HepG2 (cell line): ENCODE results near the gene FGGY. TPM values are rescaled to one million over a fixed set of nuclear protein-coding genes. Genes with fewer than 3 reads are reported as not detected.

Source experiments
- ATAC-seq: fragments of 200-7000 bp; cut with Tn5 transposase; 3 replicates; pipeline ENCODE4 v1.9.1; 2020; ENCODE audit warnings: mild to moderate bottlenecking, moderate library complexity
- BruUV-seq: library from RNA; stranded (reverse); fragments of 400-500 nt; replicated peaks from 2 replicates; lab custom pipeline; 2021; lab: Mats Ljungman, UMichigan
- CTCF ChIA-PET: fragments of 300-600 bp; formaldehyde crosslinking; extraction: SDS; loops from one replicate; lab custom pipeline; 2021; ENCODE audit warnings: low total read pairs, inconsistent platforms, low intra/inter-chr PET ratio; lab: Yijun Ruan, JAX
- POLR2A ChIA-PET: fragments of 350-600 bp; sonication (Branson Sonifier 250); formaldehyde crosslinking; loops from one replicate; lab custom pipeline; 2020; ENCODE audit warnings: antibody characterized with exemption, inconsistent platforms; lab: Yijun Ruan, JAX
- DNase-seq: peaks from one replicate; pipeline ENCODE4 v3.0.0-alpha.2; 2015; ENCODE audit warnings: low spot score
- FAIRE-seq: peaks from 3 replicates; lab custom pipeline; 2011; peaks lifted over from hg19 to GRCh38; lab: Jason Lieb, UNC
- H2AFZ ChIP-seq: one replicate; pipeline ENCODE4 v1.6.1; 2011; ENCODE audit warnings: low read length, inconsistent platforms
- H3K27ac ChIP-seq: fragments of 300-600 bp; 3 replicates; pipeline ENCODE4 v1.8.0; 2011; ENCODE audit warnings: mixed run types, mild to moderate bottlenecking, mixed read lengths, low read length, inconsistent platforms; ENCODE audit not compliant: insufficient read depth; ENCODE audit errors: extremely low read length
- H3K27me3 ChIP-seq, 2 experiments: fragments of 200-600 bp in 1 of 2; 2 replicates in 1 of 2; 3 replicates in 1 of 2; pipeline versions ENCODE4 v1.6.0 to v1.8.0; 2011; ENCODE audit warnings: low read length in 2 of 2, mild to moderate bottlenecking in 2 of 2, moderate library complexity in 2 of 2, inconsistent platforms in 1 of 2; ENCODE audit not compliant: insufficient read depth in 2 of 2, control insufficient read depth in 1 of 2
- H3K36me3 ChIP-seq, 2 experiments: fragments of 200-600 bp in 1 of 2; replicated peaks in 1 of 2; 2 replicates in 1 of 2; 3 replicates in 1 of 2; pipeline versions ENCODE4 v1.5.1 to v1.8.0; 2011; ENCODE audit warnings: low read length in 2 of 2, inconsistent platforms in 1 of 2; ENCODE audit not compliant: insufficient read depth in 2 of 2, control insufficient read depth in 1 of 2
- H3K4me1 ChIP-seq: 2 replicates; pipeline ENCODE4 v1.5.1; 2012; ENCODE audit warnings: low read length, inconsistent platforms; ENCODE audit not compliant: insufficient read depth
- H3K4me2 ChIP-seq: 2 replicates; pipeline ENCODE4 v1.6.0; 2011; ENCODE audit warnings: low read depth, low read length, inconsistent platforms
- H3K4me3 ChIP-seq, 3 experiments: fragments of 200-600 bp in 1 of 3; sonication (generic), shearing (Covaris generic) in 1 of 3; replicated peaks in 1 of 3; 2 replicates each; pipeline ENCODE4 v1.5.1; 2011 to 2016; ENCODE audit warnings: low read length in 3 of 3, inconsistent platforms in 2 of 3, low read depth in 2 of 3, mild to moderate bottlenecking in 2 of 3, control low read depth in 1 of 3, mixed read lengths in 1 of 3; ENCODE audit not compliant: insufficient read depth in 1 of 3
- H3K79me2 ChIP-seq: one replicate; pipeline ENCODE4 v1.6.1; 2011; ENCODE audit warnings: low read length, inconsistent platforms; ENCODE audit not compliant: insufficient read depth
- H3K9ac ChIP-seq: 2 replicates; pipeline ENCODE4 v1.6.0; 2011; ENCODE audit warnings: mild to moderate bottlenecking, low read depth, low read length, inconsistent platforms; ENCODE audit not compliant: insufficient read depth
- H3K9me3 ChIP-seq: 2 replicates; pipeline ENCODE4 v1.5.1; 2012; ENCODE audit warnings: mild to moderate bottlenecking, low read length
- H4K20me1 ChIP-seq: 2 replicates; pipeline ENCODE4 v1.6.0; 2011; ENCODE audit warnings: inconsistent platforms, mild to moderate bottlenecking, low read length, moderate library complexity; ENCODE audit not compliant: insufficient read depth
- LBX2 ChIP-seq: sonication (generic); formaldehyde crosslinking; IDR thresholded peaks from 2 replicates; pipeline ENCODE4 v1.5.0; 2020; ENCODE audit warnings: missing genetic modification reagents, mild to moderate bottlenecking, borderline replicate concordance
- SKIL ChIP-seq: sonication (generic); formaldehyde crosslinking; IDR thresholded peaks from 2 replicates; pipeline ENCODE4 v1.8.0; 2022; ENCODE audit warnings: missing genetic modification reagents, mild to moderate bottlenecking, moderate library complexity, borderline replicate concordance
- SMAD3 ChIP-seq: sonication (generic); formaldehyde crosslinking; IDR thresholded peaks from 2 replicates; pipeline ENCODE4 v1.4.0; 2020; ENCODE audit warnings: missing genetic modification reagents
- TEAD2 ChIP-seq: sonication (generic); formaldehyde crosslinking; IDR thresholded peaks from 2 replicates; pipeline ENCODE4 v1.9.0; 2021; ENCODE audit warnings: missing genetic modification reagents
- TRIM22 ChIP-seq: fragments of 450-650 bp; IDR thresholded peaks from 2 replicates; pipeline ENCODE4 v1.6.1; 2017
- ZNF207 ChIP-seq: fragments of 450-650 bp; IDR thresholded peaks from 2 replicates; pipeline ENCODE4 v1.6.1; 2016; ENCODE audit warnings: antibody characterized with exemption, borderline replicate concordance
- ZNF816 ChIP-seq: sonication (generic); formaldehyde crosslinking; IDR thresholded peaks from 2 replicates; pipeline ENCODE4 v1.8.0; 2022; ENCODE audit warnings: missing genetic modification reagents, mild to moderate bottlenecking, borderline replicate concordance
- WGBS: methylation state at CpG from one replicate; pipeline ENCODE4 v1.1.6; 2017; ENCODE audit warnings: low lambda C conversion rate; 5-methylcytosine and 5-hydroxymethylcytosine counted together
- in situ Hi-C: cut with HindIII; loops from 2 replicates; pipeline ENCODE4 v1.10.0; 2017; ENCODE audit warnings: low pct_unique_long_range_greater_than_20kb; ENCODE audit not compliant: extremely low pct_ligation_motif_present
- intact Hi-C: fragments of 100-400 bp; cut with micrococcal nuclease; formaldehyde crosslinking; loops from one replicate; pipeline ENCODE4 v1.10.0; 2022; ENCODE audit not compliant: unreplicated experiment
- polyA plus RNA-seq, 8 experiments: library from polyadenylated mRNA; depleted of rRNA in 3 of 8; stranded (reverse) in 7 of 8; unstranded in 1 of 8; fragments of >200 nt; fragmentation: Illumina TruSeq in 4 of 8; extraction: Trizol in 4 of 8; gene quantifications; 2 replicates each; pipeline versions ENCODE4 v1.2.1 to v1.2.3, GENCODE V29; 2011 to 2016; ENCODE audit warnings: low read depth in 4 of 8, missing spikeins in 1 of 8, mixed read lengths in 1 of 8; ENCODE audit not compliant: insufficient read depth in 1 of 8
- total RNA-seq, 5 experiments: library from RNA; depleted of rRNA; stranded (reverse); fragments of >200 nt; fragmentation: Illumina TruSeq; extraction: Trizol; gene quantifications; 2 replicates each; pipeline ENCODE4 v1.2.3, GENCODE V29; 2016; ENCODE audit warnings: low read depth in 1 of 5

FGGY gene
- total and polyA plus RNA-seq, 2 of the 13 experiments (the other 11 are each of a cell fraction or from before 2014, with no cell fraction given) = 15.7 to 27.5 TPM

GRCh38 chr1:59310549-59311250 is 13.8 kb downstream of the FGGY start:
- POLR2A ChIA-PET = no interaction called here
- no peaks in the 10 kb centered on the region for H3K79me2 ChIP-seq
- H3K27ac ChIP-seq = no peak overlapping the region
- H4K20me1 ChIP-seq = no peaks in the 10 kb centered on the region
- no peak for TF ChIP-seq SMAD3 (CRISPR knock-in tag)
- TF ChIP-seq ZNF816 = no peak
- no peak for TF ChIP-seq TRIM22
- no peak for TF ChIP-seq LBX2 (CRISPR knock-in tag)
- TF ChIP-seq SKIL (CRISPR knock-in tag) = no peak
- TF ChIP-seq ZNF207 = no peak
- no peak for TF ChIP-seq TEAD2
- TF ChIP-seq, all 625 proteins: peak for 0
- CTCF ChIA-PET = no interaction called here
- in situ Hi-C loops (no loop called here), intact Hi-C loops (no loop called here)
- no peak overlapping the region for H3K4me3 ChIP-seq
- H3K4me2 ChIP-seq = no peak overlapping the region
- DNase-seq (no peak), FAIRE-seq (no peak), ATAC-seq (no peak)
- no peaks in the 10 kb centered on the region for H3K27me3 ChIP-seq
- peaks cover 27% of the 10 kb centered on the region for H3K4me1 ChIP-seq
- no peaks in the 10 kb centered on the region for H3K9me3 ChIP-seq
- no TSS peak for BruUV-seq
- no peak overlapping the region for H3K9ac ChIP-seq
- WGBS = 96% methylated on average over 5 of the region's 5 CpGs
- no peaks in the 10 kb centered on the region for H3K36me3 ChIP-seq
- H2AFZ ChIP-seq = no peak overlapping the region
